HepG2 (cell line): ENCODE data around the gene DCAKD. TPM values are rescaled to one million over a fixed set of nuclear protein-coding genes. Genes with fewer than 3 reads are reported as not detected.

Source experiments
- ATM ChIP-seq: fragments of 450-650 bp; IDR thresholded peaks from 2 replicates; pipeline ENCODE4 v1.7.1; 2017; ENCODE audit warnings: mild to moderate bottlenecking, borderline replicate concordance
- FOXA1 ChIP-seq, 2 experiments: fragments of 450-650 bp in 1 of 2; sonication (generic) in 1 of 2; formaldehyde crosslinking in 1 of 2; IDR thresholded peaks; 2 replicates each; pipeline versions ENCODE4 v1.4.0 to v1.6.1; 2016 to 2020; ENCODE audit warnings: missing genetic modification reagents in 1 of 2
- KAT7 ChIP-seq: IDR thresholded peaks from 2 replicates; pipeline ENCODE4 v1.6.1; 2018; ENCODE audit warnings: borderline replicate concordance, missing compliant biosample characterization
- KLF9 ChIP-seq: IDR thresholded peaks from 2 replicates; pipeline ENCODE4 v1.6.1; 2016; ENCODE audit warnings: low read depth
- SMAD1 ChIP-seq: sonication (generic); formaldehyde crosslinking; IDR thresholded peaks from 2 replicates; pipeline ENCODE4 v1.4.0; 2020; ENCODE audit warnings: missing genetic modification reagents, low read depth, mild to moderate bottlenecking, borderline replicate concordance
- TAF15 ChIP-seq: fragments of 200-400 bp; formaldehyde crosslinking; IDR thresholded peaks from one replicate; pipeline ENCODE4 v1.6.1; 2018; ENCODE audit warnings: mild to moderate bottlenecking, low read depth, low read length; ENCODE audit not compliant: poor library complexity, severe bottlenecking
- TRIM24 ChIP-seq: sonication (generic); formaldehyde crosslinking; IDR thresholded peaks from 2 replicates; pipeline ENCODE4 v1.8.0; 2022; ENCODE audit warnings: mild to moderate bottlenecking, missing genetic modification reagents
- YY1 ChIP-seq: IDR thresholded peaks from 2 replicates; pipeline ENCODE4 v1.6.1; 2011; ENCODE audit warnings: low read length, low read depth, moderate library complexity, mild to moderate bottlenecking; ENCODE audit not compliant: insufficient read depth, insufficient replicate concordance
- ZBTB1 ChIP-seq: sonication (generic); formaldehyde crosslinking; IDR thresholded peaks from 2 replicates; pipeline ENCODE4 v1.4.0; 2020; ENCODE audit warnings: missing genetic modification reagents, borderline replicate concordance
- ZBTB7B ChIP-seq: sonication (generic); formaldehyde crosslinking; IDR thresholded peaks from 2 replicates; pipeline ENCODE4 v1.4.0; 2020; ENCODE audit warnings: missing genetic modification reagents
- ZNF350 ChIP-seq: sonication (generic); formaldehyde crosslinking; IDR thresholded peaks from 2 replicates; pipeline ENCODE4 v1.4.0; 2020; ENCODE audit warnings: mild to moderate bottlenecking, low read depth, missing genetic modification reagents, borderline replicate concordance
- ZNF44 ChIP-seq: sonication (generic); formaldehyde crosslinking; IDR thresholded peaks from 2 replicates; pipeline ENCODE4 v1.5.1; 2020; ENCODE audit warnings: mild to moderate bottlenecking, missing genetic modification reagents
- ZNF460 ChIP-seq: sonication (generic); formaldehyde crosslinking; IDR thresholded peaks from 2 replicates; pipeline ENCODE4 v1.5.1; 2020; ENCODE audit warnings: missing genetic modification reagents, mild to moderate bottlenecking, borderline replicate concordance
- ZNF619 ChIP-seq: sonication (generic); formaldehyde crosslinking; IDR thresholded peaks from 2 replicates; pipeline ENCODE4 v1.4.0; 2020; ENCODE audit warnings: mild to moderate bottlenecking, missing genetic modification reagents
- ZSCAN25 ChIP-seq: sonication (generic); formaldehyde crosslinking; IDR thresholded peaks from 2 replicates; pipeline ENCODE4 v1.8.0; 2022; ENCODE audit warnings: mild to moderate bottlenecking, missing genetic modification reagents
- polyA plus RNA-seq, 8 experiments: library from polyadenylated mRNA; depleted of rRNA in 3 of 8; stranded (reverse) in 7 of 8; unstranded in 1 of 8; fragments of >200 nt; fragmentation: Illumina TruSeq in 4 of 8; extraction: Trizol in 4 of 8; gene quantifications; 2 replicates each; pipeline versions ENCODE4 v1.2.1 to v1.2.3, GENCODE V29; 2011 to 2016; ENCODE audit warnings: low read depth in 4 of 8, missing spikeins in 1 of 8, mixed read lengths in 1 of 8; ENCODE audit not compliant: insufficient read depth in 1 of 8
- total RNA-seq, 5 experiments: library from RNA; depleted of rRNA; stranded (reverse); fragments of >200 nt; fragmentation: Illumina TruSeq; extraction: Trizol; gene quantifications; 2 replicates each; pipeline ENCODE4 v1.2.3, GENCODE V29; 2016; ENCODE audit warnings: low read depth in 1 of 5
- TF ChIP-seq, protein P1 (sequence below): sonication (generic); formaldehyde crosslinking; IDR thresholded peaks from 2 replicates; pipeline ENCODE4 v1.4.0; 2020; ENCODE audit warnings: missing genetic modification reagents
- TF ChIP-seq, protein P2 (sequence below): IDR thresholded peaks from 2 replicates; pipeline ENCODE4 v1.6.1; 2018; ENCODE audit warnings: missing genetic modification reagents
- TF ChIP-seq, protein P3 (sequence below): sonication (generic); formaldehyde crosslinking; IDR thresholded peaks from 2 replicates; pipeline ENCODE4 v1.4.0; 2020; ENCODE audit warnings: missing genetic modification reagents, borderline replicate concordance
- TF ChIP-seq, protein P4 (sequence below): IDR thresholded peaks from 2 replicates; pipeline ENCODE4 v1.6.1; 2016
- TF ChIP-seq, protein P5 (sequence below): sonication (generic); formaldehyde crosslinking; conservative IDR thresholded peaks from 2 replicates; pipeline ENCODE4 v1.8.0; 2022; ENCODE audit warnings: low read depth, missing genetic modification reagents

The DCAKD gene
- total and polyA plus RNA-seq, 2 of the 13 experiments (the other 11 are each of a cell fraction or from before 2014, with no cell fraction given), result 25.9 to 29.2 TPM

DNA sequence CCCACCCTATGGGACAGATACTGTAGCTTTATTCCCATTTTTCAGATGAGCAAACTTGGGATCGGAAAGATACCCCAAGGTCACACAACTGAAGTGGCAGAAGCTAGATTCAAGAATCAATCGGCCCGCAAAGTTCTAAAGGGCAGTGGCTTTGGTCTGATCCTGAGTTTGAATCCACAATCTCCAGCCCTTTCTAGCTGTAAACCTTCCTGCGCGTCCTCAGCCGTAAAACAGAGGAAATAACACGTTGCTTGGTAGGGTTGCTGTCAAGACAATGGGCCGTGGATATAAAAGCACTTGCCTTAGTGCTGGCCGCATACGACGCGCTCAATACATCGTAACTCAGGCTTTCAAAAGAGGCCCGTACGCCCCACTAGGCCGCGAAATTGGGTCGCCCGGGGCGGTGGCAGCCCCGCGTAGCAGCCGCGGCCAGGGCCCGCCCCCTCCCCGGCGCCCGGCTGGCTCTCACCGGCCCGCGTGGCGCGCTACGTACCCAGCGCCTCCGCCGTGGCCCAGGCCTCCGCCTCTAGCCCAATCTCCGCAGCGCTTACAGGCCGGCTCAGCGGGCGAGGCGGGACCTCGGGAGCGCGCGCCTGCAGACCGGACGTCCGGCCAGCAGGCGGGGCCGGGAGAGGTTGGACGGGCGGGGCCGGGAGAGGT is at the start of gene DCAKD (continued):
- TF ChIP-seq, protein P1, sequence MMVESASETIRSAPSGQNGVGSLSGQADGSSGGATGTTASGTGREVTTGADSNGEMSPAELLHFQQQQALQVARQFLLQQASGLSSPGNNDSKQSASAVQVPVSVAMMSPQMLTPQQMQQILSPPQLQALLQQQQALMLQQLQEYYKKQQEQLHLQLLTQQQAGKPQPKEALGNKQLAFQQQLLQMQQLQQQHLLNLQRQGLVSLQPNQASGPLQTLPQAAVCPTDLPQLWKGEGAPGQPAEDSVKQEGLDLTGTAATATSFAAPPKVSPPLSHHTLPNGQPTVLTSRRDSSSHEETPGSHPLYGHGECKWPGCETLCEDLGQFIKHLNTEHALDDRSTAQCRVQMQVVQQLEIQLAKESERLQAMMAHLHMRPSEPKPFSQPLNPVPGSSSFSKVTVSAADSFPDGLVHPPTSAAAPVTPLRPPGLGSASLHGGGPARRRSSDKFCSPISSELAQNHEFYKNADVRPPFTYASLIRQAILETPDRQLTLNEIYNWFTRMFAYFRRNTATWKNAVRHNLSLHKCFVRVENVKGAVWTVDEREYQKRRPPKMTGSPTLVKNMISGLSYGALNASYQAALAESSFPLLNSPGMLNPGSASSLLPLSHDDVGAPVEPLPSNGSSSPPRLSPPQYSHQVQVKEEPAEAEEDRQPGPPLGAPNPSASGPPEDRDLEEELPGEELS (CRISPR knock-in tag), result no peak
- TF ChIP-seq ZSCAN25 (0 out of 2 replicates have a peak, but pooled peaks have one; percentile 20), ZNF619 (CRISPR knock-in tag) (0 out of 2 replicates have a peak, but pooled peaks have one; percentile 32), ZNF460 (no peak; the same call in 1 of the 2 replicates), FOXA1 (IDR thresholded peaks at IDR 0.05) (no peak), FOXA1 (CRISPR knock-in tag; IDR thresholded peaks at IDR 0.05) (no peak), KLF9 (CRISPR knock-in tag) (no peak), ATM (no peak), YY1 (peak; percentile 75), ZBTB1 (CRISPR knock-in tag) (no peak), ZBTB7B (CRISPR knock-in tag) (peak; percentile 12; the same call in 1 of the 2 replicates), TAF15 (no peak), ZNF350 (CRISPR knock-in tag) (no peak), ZNF44 (0 out of 2 replicates have a peak, but pooled peaks have one; percentile 39), SMAD1 (0 out of 2 replicates have a peak, but pooled peaks have one; percentile 37), KAT7 (CRISPR knock-in tag) (0 out of 2 replicates have a peak, but pooled peaks have one; percentile 42), TRIM24 (CRISPR knock-in tag) (no peak)
- TF ChIP-seq, protein P2, sequence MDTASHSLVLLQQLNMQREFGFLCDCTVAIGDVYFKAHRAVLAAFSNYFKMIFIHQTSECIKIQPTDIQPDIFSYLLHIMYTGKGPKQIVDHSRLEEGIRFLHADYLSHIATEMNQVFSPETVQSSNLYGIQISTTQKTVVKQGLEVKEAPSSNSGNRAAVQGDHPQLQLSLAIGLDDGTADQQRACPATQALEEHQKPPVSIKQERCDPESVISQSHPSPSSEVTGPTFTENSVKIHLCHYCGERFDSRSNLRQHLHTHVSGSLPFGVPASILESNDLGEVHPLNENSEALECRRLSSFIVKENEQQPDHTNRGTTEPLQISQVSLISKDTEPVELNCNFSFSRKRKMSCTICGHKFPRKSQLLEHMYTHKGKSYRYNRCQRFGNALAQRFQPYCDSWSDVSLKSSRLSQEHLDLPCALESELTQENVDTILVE, result peak; percentile 72; the same call in 1 of the 2 replicates
- TF ChIP-seq, protein P3, sequence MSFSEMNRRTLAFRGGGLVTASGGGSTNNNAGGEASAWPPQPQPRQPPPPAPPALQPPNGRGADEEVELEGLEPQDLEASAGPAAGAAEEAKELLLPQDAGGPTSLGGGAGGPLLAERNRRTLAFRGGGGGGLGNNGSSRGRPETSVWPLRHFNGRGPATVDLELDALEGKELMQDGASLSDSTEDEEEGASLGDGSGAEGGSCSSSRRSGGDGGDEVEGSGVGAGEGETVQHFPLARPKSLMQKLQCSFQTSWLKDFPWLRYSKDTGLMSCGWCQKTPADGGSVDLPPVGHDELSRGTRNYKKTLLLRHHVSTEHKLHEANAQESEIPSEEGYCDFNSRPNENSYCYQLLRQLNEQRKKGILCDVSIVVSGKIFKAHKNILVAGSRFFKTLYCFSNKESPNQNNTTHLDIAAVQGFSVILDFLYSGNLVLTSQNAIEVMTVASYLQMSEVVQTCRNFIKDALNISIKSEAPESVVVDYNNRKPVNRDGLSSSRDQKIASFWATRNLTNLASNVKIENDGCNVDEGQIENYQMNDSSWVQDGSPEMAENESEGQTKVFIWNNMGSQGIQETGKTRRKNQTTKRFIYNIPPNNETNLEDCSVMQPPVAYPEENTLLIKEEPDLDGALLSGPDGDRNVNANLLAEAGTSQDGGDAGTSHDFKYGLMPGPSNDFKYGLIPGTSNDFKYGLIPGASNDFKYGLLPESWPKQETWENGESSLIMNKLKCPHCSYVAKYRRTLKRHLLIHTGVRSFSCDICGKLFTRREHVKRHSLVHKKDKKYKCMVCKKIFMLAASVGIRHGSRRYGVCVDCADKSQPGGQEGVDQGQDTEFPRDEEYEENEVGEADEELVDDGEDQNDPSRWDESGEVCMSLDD (CRISPR knock-in tag), result no peak
- TF ChIP-seq, protein P4, sequence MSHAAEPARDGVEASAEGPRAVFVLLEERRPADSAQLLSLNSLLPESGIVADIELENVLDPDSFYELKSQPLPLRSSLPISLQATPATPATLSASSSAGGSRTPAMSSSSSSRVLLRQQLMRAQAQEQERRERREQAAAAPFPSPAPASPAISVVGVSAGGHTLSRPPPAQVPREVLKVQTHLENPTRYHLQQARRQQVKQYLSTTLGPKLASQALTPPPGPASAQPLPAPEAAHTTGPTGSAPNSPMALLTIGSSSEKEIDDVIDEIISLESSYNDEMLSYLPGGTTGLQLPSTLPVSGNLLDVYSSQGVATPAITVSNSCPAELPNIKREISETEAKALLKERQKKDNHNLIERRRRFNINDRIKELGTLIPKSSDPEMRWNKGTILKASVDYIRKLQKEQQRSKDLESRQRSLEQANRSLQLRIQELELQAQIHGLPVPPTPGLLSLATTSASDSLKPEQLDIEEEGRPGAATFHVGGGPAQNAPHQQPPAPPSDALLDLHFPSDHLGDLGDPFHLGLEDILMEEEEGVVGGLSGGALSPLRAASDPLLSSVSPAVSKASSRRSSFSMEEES, result no peak
- TF ChIP-seq, protein P5, sequence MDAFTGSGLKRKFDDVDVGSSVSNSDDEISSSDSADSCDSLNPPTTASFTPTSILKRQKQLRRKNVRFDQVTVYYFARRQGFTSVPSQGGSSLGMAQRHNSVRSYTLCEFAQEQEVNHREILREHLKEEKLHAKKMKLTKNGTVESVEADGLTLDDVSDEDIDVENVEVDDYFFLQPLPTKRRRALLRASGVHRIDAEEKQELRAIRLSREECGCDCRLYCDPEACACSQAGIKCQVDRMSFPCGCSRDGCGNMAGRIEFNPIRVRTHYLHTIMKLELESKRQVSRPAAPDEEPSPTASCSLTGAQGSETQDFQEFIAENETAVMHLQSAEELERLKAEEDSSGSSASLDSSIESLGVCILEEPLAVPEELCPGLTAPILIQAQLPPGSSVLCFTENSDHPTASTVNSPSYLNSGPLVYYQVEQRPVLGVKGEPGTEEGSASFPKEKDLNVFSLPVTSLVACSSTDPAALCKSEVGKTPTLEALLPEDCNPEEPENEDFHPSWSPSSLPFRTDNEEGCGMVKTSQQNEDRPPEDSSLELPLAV (CRISPR knock-in tag), result no peak
